GM21515 (cell line): Measurements from ENCODE around the gene OSCP1.

ENCODE experiments used
- ATAC-seq: cut with Tn5 transposase; IDR thresholded peaks from one replicate; pipeline ENCODE4 v1.9.1; 2021; ENCODE audit not compliant: unreplicated experiment

OSCP1 gene

GRCh38 chr1:36475910-36476604 lies 25.8 kb upstream of the OSCP1 start:
- no peak for ATAC-seq

DNA sequence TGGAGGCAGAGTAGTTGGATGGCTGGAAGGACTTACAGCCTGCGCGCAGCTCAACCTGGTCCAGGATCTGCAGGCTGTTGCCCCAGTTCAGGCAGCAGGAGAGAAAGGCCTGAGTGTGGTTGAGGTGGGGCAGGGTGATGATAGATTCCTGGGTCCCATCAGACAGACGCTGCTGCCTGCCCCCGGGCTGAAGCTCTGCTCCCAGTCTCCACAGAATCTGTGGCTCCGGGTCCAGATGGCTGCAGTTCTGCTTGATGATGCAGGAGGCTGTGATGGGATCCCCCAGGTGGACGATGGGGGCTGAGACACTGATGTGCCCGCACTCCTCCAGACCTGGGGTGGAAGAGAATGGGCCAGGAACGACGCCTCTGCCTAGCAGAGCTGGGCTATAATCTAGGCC lies 25.1 kb upstream of the OSCP1 start:
- no peak for ATAC-seq

DNA sequence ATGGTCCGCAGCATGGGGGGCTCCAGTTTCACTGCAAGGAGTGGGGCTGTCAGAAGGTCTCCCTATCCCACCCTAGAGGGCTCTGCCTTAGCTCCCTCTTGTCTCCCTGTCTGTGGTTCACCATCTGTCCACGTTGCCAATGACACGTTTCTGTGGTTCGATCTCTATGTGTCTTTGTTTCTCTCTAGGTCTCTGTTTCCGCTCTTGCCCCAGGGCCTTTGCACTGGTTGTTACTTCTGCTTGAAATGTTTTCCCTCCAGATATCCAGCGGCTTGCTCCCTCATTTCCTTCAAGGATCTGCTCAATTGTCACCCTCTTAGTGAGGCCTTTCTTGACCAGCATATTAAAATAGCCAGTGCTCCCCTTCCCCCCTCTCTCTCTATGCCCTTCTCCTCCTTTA lies 22.4 kb upstream of the OSCP1 start:
- ATAC-seq = no peak

GRCh38 chr1:36471830-36472641 lies 21.8 kb upstream of the OSCP1 start:
- no peak for ATAC-seq

- ATAC-seq = no peak
Observed at GRCh38 chr1:36469163-36469562, 18.9 kb upstream of the OSCP1 start.

DNA sequence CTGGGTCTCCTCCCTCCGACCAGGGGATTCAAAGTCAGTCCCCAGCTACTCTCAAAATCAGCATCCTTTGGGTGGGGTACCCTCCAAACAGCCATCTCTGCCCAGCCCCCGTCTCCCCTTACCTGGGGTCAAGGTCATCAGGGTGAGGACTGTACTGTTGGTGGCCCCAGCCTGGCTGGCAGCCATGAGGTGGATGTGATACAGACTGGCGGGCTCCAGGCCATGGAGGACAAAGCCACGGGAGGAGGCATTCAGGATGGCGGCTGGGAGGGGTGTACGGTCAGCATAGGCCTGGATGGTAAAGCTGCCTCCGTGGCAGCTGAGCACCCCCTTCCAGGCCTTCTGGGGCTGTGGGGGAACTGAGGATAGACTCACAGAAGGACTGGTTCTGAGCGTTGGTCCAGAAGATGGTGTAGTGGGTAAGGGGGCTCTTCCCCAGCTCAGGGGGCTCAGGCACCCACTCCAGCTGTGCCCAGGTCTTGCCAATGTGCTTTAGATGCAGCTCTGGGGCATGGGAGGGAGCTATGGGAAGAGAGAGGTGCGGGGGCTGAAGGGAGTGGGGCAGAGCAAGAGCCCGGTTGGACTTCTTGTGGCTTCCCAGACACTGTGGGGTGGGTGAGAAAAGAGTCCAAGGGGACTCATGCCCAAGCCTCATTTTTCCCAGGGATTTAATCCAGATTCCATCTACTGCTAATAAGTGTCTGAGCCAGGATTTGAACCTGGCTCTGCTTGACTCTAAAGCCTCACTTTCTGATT lies 17.6 kb upstream of the OSCP1 start:
- ATAC-seq = no peak

- no peak for ATAC-seq
Observed at GRCh38 chr1:36467027-36467410, 16.8 kb upstream of the OSCP1 start.

DNA sequence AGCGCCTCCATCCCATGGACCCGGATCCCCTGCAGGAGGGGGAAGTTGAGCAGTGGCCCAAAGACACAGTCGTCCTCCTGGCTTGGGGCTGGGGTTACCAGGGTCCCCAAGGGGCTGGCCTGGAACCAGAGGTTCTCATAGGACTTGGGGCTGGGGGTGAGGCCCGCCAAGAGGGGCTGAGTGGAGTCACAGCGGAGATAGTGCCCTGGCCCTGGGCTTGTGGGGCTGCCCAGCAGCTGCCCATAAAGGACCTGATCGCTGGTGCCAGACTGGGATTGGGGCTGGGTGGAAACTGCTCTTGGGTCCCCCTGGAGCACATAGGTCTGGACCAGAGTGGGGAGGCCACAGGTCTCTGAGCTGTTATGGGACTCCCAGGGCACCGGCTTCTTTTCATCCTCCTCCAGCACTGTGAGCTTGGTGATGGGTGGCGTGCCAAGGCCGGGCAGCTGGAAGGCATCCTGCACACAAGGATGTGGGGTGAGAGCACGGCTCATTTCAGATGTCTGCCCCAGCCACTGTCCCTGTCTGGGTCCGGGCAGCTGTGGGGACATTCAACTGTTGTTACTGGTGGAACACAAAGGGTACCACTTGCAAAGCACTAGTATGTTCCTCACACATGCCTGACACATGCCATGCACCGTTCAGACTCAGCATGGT lies 16.2 kb upstream of the OSCP1 start:
- ATAC-seq = no peak

DNA sequence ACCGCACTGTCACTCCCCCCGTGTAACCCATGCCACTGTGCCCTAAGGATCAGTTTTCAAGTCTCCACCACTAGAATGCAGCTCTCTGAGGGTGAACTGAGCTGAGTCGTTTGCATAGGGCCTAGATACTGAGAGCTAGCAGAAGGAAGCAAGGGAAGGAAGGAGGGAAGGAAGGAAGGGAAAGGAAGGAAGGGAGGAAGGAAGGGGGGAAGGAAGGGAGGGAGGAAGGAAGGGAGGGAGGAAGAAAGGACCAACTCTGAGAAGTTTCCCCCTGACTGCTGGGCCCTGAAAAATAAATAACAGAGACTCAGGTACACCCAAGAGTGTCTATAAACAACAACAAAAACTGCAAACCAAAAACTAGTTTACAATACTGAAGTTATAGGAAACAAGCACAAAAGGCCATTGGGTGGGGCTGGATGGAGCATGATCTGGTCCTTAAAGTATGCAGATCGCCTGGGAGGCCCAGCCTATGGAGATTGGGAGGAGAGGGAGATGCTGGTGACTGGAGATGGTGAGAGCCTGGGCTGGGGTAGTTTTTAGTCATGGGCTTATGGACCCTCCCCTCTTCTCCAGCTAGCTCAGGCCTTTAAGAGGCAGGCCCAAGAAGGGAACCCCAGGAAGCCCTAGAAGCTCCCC lies 15.6 kb upstream of the OSCP1 start:
- ATAC-seq = no peak

- ATAC-seq = peak; percentile 22
Observed at GRCh38 chr1:36464605-36465393, 14.5 kb upstream of the OSCP1 start.

DNA sequence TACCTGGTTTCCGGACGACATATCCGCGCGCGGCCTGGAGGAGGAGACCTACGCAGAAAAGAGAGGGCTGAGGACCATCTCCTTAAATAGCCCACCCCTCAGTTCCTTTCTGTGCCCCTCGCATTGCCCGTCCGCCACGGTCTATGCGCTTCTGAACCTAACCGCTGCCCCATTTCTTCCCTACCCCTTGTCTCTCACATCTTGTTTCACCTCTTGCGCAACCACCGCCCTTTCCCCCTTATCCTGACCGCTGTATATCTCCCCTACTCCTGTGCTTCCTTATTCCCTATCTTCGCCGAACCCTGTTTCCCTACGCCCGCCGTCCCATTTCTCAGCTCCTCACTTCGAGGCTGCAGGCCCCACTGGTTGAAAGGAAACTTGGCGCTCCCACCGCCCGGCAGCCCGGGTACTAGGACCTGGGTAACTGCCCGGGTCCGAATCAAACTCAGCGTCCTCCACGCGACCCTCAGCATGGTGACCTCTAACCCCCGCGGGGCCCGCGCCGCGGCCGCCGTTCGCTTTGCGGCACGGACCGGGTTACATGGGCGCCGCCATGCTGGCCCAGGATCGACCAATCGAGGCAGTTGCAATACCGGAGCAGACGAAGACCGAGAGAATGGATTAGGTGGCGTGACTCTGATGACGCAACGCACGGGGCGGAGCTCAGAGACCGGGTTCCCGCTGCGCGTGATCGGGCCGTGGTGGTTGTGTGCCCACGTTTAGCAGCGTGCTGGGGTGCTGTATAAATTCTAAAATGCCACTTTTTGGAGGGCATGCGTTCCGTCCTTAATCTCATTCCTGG lies 13.8 kb upstream of the OSCP1 start, which contains the start of gene MRPS15:
TSS of gene MRPS15 (minus strand) at position 582 of the 802 bp plus-strand sequence. CDS start at position 473, 109 bp downstream.
- peak; percentile 92 for ATAC-seq

- no peak for ATAC-seq
Observed at GRCh38 chr1:36463463-36463802, 13.2 kb upstream of the OSCP1 start.

GRCh38 chr1:36458910-36459309 lies 8.7 kb upstream of the OSCP1 start:
- no peak for ATAC-seq

DNA sequence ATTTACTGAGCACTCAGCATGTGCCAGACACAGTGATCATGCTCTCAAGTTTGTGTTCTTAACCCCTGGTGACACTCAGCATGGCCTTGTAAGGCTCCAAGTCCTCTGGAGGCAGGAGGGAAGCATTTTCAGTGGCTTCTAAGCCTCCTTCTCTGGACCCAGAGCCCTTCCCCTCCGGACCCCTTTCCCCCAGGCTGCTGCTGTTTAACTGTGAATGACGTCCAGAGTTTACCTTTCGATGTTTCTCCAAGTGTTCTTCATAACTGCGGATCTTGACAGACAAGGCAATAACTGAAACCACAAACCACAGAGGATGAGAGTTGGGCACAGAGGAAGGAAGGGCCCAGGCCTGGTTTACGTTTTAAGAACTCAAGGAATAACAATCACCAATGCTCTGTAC lies 7.4 kb upstream of the OSCP1 start:
- no peak for ATAC-seq

DNA sequence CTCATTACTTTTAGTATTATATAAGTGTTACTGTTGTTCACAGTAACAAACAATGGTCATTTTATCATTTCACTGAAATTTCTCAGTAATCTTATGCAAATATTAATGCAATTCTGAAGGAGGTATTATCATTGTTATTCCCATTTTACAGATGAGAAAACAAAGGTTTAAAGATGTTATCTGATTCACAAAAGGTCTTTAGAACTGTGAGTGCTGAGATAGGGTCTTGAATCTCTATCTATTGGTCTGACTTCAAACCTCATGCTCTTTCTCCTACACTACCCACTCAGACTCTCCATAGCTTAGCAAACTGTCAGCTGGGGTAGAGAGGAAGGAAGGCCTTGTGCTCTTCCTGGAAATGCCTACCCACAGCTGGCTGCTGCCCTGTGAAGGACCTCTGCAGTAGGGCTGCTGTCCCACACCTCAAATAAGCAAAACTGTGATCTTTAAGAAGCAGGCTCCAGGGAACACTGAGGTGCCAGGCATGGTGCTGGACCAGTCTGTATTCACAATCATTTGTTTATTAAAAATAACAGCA lies 6.2 kb upstream of the OSCP1 start:
- no peak for ATAC-seq

- ATAC-seq = no peak
Observed at GRCh38 chr1:36455386-36455785, 5.1 kb upstream of the OSCP1 start.

DNA sequence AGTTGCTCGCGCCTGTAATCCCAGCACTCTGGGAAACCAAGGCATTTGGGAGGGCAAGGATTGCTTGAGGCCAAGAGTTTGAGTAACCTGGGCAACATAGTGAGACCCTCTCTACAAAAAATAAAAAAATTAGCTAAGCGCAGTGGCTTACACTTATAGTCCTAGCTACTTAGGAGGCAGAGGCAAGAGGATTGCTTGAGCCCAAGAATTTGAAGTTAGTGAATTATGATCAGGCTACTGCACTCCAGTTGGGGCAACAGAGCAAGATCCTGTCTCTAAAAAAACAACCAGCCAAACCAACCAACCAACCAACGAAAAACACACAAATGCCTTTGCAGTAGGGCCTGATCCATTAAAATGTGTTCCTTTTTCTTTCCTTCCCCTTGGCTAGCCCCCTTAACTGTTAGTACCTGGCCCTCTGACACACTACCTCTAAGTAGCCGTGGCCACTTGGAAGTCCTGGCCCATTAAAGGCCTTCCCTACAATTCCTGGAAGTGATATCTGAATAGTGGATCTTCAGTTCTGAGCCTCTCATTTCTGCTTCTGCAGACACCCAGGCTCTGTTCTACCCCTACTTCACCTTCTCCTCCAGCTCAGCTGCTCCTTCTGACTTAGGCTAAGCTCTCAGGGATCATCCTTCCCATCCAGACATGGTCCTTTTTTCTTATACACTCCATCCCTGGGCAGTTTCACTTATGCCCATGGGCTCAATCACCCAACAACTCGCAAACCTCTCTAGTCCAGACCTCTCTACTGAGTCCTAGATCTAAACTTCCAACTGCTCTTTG lies 3.5 kb upstream of the OSCP1 start:
- ATAC-seq = no peak

DNA sequence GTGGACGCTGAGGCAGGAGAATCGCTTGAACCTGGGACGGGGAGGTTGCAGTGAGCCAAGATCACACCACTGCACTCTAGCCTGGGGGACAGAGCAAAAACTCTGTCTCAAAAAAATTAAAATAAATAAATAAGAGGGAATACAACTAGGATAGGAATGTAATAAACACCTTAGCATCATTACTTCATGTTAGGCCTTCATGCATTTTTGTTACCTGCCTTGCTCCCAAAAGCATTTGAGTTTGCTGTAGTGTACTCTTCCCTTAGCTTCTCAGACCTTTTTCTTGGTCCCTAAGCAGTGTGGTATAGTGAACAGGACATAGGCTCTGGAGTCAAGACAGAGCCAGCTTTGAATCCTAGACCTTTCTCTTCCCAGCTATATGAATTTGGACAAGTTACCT lies 2.8 kb upstream of the OSCP1 start:
- ATAC-seq = no peak
